GM21360 (cell line): Measurements from ENCODE around the gene KCNC1.

Experiments
- ATAC-seq: cut with Tn5 transposase; IDR thresholded peaks from one replicate; pipeline ENCODE4 v1.9.1; 2021; ENCODE audit warnings: mild to moderate bottlenecking, moderate library complexity; ENCODE audit not compliant: unreplicated experiment

Gene KCNC1

DNA sequence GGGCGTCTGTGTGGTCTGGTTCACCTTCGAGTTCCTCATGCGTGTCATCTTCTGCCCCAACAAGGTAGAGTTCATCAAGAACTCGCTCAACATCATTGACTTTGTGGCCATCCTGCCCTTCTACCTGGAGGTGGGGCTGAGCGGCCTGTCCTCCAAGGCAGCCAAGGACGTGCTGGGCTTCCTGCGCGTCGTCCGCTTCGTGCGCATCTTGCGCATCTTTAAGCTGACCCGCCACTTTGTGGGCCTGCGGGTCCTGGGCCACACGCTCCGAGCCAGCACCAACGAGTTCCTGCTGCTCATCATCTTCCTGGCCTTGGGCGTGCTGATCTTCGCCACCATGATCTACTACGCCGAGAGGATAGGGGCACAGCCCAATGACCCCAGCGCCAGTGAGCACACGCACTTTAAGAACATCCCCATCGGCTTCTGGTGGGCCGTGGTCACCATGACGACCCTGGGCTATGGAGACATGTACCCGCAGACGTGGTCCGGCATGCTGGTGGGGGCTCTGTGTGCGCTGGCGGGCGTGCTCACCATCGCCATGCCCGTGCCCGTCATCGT is 37.3 kb downstream of the KCNC1 start:
- no peak for ATAC-seq

DNA sequence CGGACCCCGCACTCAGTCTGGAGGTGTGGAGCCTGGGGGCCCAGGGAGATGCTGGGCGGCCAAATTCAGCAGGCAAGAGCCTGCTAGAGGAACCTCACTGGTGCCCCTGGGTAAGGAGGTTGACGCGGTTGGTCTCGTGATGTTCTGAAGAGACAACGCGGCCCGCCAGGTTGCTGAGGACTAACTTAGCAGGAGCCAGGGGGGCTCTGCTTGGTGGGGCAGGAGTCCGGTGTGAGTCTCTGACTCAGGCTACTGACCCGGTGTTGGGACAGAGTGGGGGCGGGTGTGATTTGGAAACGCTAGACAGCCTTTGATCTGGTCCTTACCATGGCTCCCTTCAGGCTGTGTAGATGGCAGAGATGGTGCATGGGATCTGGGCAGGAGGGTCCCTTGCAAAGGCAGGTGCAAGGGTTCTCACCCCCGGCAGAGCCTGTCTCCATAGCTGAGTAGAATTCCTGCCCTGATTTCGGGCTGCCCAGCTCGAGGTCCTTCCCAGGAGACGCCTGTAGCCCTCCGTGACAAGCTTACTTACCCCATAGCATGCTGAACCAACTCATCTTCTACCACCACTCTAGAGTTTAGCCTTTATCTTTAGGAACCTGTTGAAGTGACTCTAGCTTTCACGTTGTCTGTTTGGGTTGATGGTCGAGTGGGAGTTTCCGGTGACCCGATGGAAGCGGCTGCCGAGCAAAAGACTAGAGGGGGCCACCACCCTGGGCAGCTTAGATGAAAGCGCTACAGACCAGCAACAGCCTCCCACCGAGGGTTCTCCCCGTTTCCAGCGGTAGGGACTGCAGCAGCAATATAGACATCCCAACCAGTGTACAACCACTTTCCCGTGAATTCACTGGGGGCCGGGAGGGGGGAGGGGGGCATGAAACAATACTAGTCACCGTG is 38.4 kb downstream of the KCNC1 start:
- ATAC-seq = no peak

DNA sequence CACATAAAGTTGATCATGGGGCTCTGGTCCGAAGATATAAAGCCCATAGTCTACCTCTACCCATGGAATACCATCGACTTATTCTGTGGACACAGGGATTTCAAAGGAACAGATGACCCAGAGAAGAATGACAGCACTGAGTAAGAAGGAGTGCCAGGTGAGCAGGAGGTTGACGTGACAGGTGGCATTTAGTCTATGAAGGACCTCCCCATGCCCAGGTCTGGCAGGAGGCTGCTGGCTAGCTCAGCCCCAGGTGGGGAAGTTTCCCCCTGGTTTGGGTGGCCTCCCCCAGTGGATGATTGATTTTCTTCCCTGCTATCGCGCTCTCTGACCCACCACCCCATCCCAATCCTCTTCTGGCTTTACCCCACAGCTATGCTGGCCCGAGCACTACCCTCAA is 39.1 kb downstream of the KCNC1 start:
- no peak for ATAC-seq

GRCh38 chr11:17774232-17775034 is 39.9 kb downstream of the KCNC1 start:
- ATAC-seq = no peak

GRCh38 chr11:17775035-17775348 is 40.4 kb downstream of the KCNC1 start:
- no peak for ATAC-seq

DNA sequence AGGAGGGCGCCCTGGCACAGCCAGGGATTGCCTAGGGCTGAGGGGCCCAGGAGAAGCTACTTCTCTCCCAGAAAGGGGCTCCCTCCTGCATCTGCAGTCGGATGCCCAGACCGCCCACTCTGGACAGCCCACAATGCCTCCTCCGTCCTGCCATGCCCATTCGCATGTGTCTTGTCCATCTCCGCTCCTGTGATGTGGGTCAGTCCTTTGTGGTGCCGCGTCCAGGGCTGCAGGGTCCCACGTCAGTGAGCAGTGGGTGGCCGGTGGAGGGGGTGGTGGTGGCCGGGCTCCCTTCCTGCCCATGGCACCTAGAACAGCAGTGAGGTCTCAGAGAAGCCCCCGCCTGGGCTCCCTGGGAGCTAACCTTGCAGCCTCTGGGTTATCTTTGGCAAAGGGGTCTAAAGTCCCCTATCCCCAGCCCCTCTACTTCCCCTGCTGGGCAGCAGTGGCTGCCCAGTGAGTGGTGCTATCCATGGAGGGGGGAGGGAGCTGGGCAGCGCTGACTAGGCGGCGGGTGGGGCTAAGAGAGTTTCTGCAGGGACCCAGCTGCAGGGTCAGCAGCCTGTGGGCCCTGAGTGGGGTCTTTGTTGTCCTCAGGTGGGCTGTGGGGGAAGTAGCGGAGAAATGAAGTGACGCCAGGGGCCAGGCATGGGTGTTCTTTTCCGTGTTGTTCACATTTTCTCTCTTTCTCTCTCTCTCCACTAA is 41.1 kb downstream of the KCNC1 start:
- ATAC-seq = no peak

DNA sequence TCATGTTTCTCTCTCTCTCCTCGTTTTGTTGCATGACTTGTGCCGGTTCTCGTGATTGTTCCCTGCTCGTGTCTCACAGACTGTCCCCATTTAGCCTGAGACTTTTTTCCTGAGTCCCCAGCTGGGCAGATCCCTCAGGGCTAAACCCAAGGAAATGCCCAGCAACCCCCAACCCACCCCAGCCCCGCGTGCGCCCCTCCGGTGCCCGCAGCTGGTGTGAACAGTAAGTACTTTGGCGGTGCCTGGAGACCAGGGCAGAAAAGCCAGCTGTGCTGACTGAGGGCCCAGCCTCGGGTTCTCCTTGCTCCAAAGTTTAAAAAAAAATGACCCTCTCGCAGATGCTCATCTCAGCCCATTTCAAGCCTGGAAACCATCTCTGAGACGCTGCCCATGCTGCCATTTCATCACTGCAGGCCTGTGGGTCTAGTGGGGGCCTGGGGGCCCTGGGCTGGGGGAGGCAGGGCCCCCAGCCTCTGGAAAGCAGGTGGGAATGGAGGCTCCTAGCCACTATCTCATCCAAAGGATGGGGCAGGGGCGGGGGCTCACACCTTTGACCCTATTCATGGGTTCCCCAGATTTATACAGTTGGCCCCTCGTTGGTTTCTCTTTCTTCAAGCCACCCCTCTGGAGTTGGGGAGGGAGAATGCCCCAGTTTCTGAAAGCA is 41.8 kb downstream of the KCNC1 start:
- no peak for ATAC-seq

DNA sequence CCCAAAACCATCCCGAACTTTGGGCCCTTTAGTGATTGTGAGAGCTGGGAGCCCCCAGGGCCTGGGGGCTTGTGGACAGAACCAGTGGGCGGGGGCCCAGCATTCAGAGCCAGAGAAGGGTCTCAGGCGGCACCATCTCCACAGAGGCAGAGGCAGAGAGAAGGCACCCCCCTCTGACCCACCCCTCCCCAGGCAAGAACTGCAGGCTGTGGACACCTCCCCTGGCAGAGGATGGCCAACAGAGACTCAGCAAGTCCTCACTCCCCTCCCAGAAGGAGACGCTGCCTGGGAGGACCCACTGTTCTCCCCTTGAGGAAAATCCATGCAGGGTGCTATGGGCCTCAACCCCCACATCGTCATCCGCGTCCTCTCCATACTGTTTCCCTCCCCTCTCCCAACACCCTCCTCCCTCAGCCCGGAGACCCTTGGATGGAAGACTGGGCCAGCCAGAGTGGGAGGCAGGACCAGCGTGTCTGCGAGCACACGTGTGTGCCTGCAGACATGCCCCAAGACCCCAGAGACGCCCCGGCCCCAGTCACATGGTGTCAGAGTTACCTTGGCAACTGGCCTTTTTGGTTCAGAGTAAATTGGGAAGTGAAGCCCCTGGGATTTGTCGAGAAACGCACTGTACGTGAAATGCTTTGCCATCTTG is 42.6 kb downstream of the KCNC1 start:
- ATAC-seq = no peak

- ATAC-seq = no peak
These were observed 43.1 kb downstream of the KCNC1 start for GRCh38 chr11:17777738-17778091.

GRCh38 chr11:17778352-17778751 is 43.8 kb downstream of the KCNC1 start:
- no peak for ATAC-seq

DNA sequence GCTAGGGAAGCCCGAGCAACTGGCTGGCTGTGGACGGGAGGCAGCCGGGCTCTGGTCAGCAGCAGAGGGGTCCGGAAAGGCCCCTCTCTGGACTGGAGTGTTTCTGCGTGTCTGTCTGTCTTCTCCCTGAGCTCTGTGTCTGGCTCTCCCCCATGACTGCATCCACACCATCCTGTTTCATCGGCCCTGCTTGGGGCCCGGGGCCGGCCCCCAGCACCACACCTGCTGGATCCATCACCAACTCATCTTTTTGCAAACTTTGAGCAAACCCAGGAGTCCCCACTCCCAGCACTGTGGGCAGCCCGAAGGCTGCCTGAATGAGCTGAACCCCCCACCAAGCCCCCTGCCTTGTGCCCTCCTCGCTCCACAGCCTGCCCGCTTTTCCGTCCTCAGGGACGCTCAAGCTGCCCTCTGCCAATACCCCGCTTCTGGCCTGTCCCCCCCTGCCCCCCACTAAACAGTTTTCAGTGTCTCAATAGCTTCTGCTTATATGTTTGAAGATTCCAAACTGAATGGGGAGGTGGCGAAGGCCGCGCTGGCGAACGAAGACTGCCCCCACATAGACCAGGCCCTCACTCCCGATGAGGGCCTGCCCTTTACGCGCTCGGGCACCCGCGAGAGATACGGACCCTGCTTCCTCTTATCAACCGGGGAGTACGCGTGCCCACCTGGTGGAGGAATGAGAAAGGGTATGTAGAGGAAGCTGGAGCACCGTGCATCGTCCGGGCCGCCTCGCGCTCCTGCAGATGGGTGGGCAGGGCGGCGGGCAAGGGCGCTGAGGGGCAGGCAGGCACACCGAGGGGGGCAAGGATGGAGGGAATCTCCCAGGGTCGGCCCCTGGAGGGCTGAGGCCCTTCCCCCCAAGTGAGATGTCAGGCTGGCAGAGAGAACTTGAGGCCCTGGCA is 44.6 kb downstream of the KCNC1 start:
- no peak for ATAC-seq

GRCh38 chr11:17779861-17780594 is 45.4 kb downstream of the KCNC1 start:
- ATAC-seq = no peak

DNA sequence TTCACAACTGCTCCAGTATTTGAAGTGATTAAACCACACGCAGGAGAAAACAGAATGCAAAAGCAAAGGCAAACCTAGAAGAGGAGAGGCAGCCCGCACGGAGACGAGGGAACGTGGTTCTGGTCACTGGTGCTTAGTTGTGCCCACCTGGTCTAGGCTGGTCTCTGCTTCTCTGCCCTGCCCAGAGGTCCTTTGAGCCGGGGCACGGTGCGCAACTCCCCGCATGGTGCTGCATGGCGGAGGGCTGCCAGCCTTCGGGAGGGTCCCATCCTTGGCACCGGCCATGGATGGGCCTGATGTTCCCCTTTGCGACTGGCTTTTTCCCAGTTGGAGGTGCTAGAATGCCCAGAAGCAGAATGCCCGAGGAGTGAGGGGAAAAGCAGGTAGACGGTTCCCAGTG is 46.1 kb downstream of the KCNC1 start:
- no peak for ATAC-seq

DNA sequence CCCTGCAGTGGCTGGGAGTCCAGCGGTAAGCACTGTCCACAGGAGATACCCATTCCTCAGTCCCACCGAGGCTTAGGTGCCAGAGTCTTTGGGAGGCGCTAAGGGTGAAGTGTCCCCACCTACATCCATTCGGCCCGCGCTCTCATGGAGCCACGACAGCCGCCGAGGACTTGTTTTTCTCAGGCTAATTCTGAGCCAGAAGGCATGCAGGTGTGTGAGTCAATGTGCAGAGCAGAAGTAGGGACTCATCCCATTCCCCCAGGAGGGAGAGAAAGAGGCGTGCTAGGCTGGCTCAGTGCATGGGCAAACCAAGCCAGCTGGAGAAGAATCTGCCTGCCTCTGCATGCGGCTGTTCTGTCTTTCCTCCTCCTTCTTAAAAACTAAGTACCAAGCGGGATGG is 46.6 kb downstream of the KCNC1 start:
- ATAC-seq = no peak

- no peak for ATAC-seq
These were observed 47.0 kb downstream of the KCNC1 start for GRCh38 chr11:17781626-17782025.

DNA sequence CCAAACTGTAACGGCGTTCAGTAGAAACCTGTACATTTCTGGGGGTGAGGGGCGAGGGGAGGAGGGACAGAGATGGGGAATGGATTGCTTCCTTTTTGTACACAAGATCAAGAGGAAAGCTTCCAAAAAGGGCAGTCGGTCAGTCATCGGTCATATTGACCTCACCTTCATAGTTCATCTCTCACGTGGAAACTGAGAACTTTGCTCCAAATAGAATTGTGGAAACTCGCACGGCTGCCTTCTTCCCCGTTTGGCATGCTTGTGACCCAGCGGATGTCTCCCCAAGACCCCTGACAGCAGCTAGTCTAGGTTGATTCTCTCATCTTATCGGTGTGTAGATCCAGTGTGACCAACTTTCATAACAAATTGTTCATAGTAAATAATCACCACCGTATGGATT is 47.6 kb downstream of the KCNC1 start:
- ATAC-seq = no peak

GRCh38 chr11:17782603-17783337 is 48.2 kb downstream of the KCNC1 start:
- ATAC-seq = no peak

DNA sequence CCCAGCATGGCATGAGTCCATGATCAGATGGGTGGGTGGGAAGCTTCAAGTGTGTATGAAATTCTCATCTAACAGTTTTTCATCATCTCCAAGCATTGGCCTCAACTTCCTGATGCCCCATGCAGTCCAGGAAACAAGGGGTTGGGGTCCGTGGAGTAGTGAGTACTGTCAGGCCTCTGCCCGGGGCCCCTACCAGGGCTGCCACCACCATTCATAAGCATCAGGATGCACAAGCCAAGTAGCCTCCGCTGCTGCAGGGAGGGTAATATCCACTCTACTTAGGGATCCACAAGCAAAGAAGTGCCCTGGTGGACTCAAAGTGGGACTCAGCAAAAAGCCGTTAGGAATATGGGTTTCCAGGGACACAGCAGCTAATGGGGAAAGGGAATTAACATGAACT is 49.3 kb downstream of the KCNC1 start:
- no peak for ATAC-seq
